Endodermal cell (in vitro differentiated cells): ENCODE results near the gene EP400. TPM values are rescaled to one million over a fixed set of nuclear protein-coding genes. Genes with fewer than 3 reads are reported as not detected.
"Not testable (repeated sequence)": the region's sequence is repeated elsewhere in the genome, so short reads cannot be mapped to it uniquely, and the experiment has no call there.

Source experiments
- DNase-seq: peaks from one replicate; pipeline ENCODE4 v3.0.0-alpha.2; 2017
- H3K27ac ChIP-seq: 2 replicates; pipeline ENCODE4 v1.5.1; 2013; ENCODE audit warnings: mild to moderate bottlenecking, low read depth, low read length, moderate library complexity
- H3K27me3 ChIP-seq: 2 replicates; pipeline ENCODE4 v1.6.1; 2013; ENCODE audit warnings: mild to moderate bottlenecking, low read length, moderate library complexity; ENCODE audit not compliant: insufficient read depth, control insufficient read depth, poor library complexity, severe bottlenecking
- H3K36me3 ChIP-seq: 2 replicates; pipeline ENCODE4 v1.7.0; 2013; ENCODE audit warnings: mild to moderate bottlenecking, low read length, moderate library complexity; ENCODE audit not compliant: control insufficient read depth, insufficient read depth
- H3K4me1 ChIP-seq: one replicate; pipeline ENCODE4 v1.7.0; 2013; ENCODE audit warnings: low read length; ENCODE audit not compliant: control insufficient read depth, insufficient read depth
- H3K4me3 ChIP-seq: 2 replicates; pipeline ENCODE4 v1.5.1; 2013; ENCODE audit warnings: mild to moderate bottlenecking, low read length, moderate library complexity
- H3K9ac ChIP-seq: 2 replicates; pipeline ENCODE4 v1.6.1; 2013; ENCODE audit warnings: mild to moderate bottlenecking, low read length, moderate library complexity; ENCODE audit not compliant: poor library complexity, severe bottlenecking; ENCODE audit errors: extremely low read depth
- H3K9me3 ChIP-seq: 2 replicates; pipeline ENCODE4 v1.6.1; 2013; ENCODE audit warnings: mild to moderate bottlenecking, low read length, moderate library complexity; ENCODE audit not compliant: control insufficient read depth
- H3K27ac Mint-ChIP-seq: 2 replicates; pipeline ENCODE4 v1.8.0; 2020; ENCODE audit warnings: mixed read lengths
- H3K27me3 Mint-ChIP-seq: 2 replicates; pipeline ENCODE4 v1.8.0; 2021; ENCODE audit warnings: mild to moderate bottlenecking, mixed read lengths; ENCODE audit not compliant: insufficient read depth
- H3K36me3 Mint-ChIP-seq: 2 replicates; pipeline ENCODE4 v1.8.0; 2020; ENCODE audit warnings: low read depth, mixed read lengths
- H3K4me1 Mint-ChIP-seq: 2 replicates; pipeline ENCODE4 v1.8.0; 2020; ENCODE audit warnings: mixed read lengths
- H3K4me3 Mint-ChIP-seq: 2 replicates; pipeline ENCODE4 v1.8.0; 2020; ENCODE audit warnings: mild to moderate bottlenecking, moderate library complexity, mixed read lengths
- H3K9me3 Mint-ChIP-seq: 2 replicates; pipeline ENCODE4 v1.8.0; 2020; ENCODE audit warnings: mild to moderate bottlenecking, mixed read lengths
- WGBS, 2 experiments: methylation state at CpG; one replicate each; pipeline versions ENCODE4 v1.1.5 to v1.1.7; 2013; ENCODE audit warnings: missing lambda C conversion rate in 2 of 2, mixed read lengths in 1 of 2; ENCODE audit not compliant: insufficient coverage in 1 of 2, insufficient read length in 1 of 2; 5-methylcytosine and 5-hydroxymethylcytosine counted together
- total RNA-seq, 2 donors: library from RNA; stranded (reverse); fragmentation: NEBNext Ultra II Directional in 1 of 2; extraction: Animal tissue kit (Norgen Biotek cat#: 25700) in 1 of 2; gene quantifications; 2 replicates in 1 of 2; 3 replicates in 1 of 2; pipeline ENCODE4 v1.2.1, GENCODE V29; 2021
- TF ChIP-seq, protein P1 (sequence below): fragments of 200-600 bp; sonication (generic); conservative IDR thresholded peaks from 2 replicates; pipeline ENCODE4 v1.5.0; 2021; ENCODE audit warnings: antibody characterized with exemption, mild to moderate bottlenecking

EP400 gene
- total RNA-seq, 2 donors from 2014 or later = 64.7 to 78.3 TPM

GRCh38 chr12:132045751-132046150, 96.0 kb downstream of the EP400 start:
- Histone ChIP-seq H3K9ac (no peak overlapping the region), H3K27ac (no peak overlapping the region), H3K27me3 (no peaks in the 10 kb centered on the region), H3K36me3 (peaks cover 80% of the 10 kb centered on the region), H3K4me1 (no peaks in the 10 kb centered on the region), H3K9me3 (peaks cover 7% of the 10 kb centered on the region), H3K4me3 (no peak overlapping the region)
- no peak overlapping the region for H3K27ac Mint-ChIP-seq
- peaks cover 79% of the 10 kb centered on the region for H3K36me3 Mint-ChIP-seq
- TF ChIP-seq, protein P1, sequence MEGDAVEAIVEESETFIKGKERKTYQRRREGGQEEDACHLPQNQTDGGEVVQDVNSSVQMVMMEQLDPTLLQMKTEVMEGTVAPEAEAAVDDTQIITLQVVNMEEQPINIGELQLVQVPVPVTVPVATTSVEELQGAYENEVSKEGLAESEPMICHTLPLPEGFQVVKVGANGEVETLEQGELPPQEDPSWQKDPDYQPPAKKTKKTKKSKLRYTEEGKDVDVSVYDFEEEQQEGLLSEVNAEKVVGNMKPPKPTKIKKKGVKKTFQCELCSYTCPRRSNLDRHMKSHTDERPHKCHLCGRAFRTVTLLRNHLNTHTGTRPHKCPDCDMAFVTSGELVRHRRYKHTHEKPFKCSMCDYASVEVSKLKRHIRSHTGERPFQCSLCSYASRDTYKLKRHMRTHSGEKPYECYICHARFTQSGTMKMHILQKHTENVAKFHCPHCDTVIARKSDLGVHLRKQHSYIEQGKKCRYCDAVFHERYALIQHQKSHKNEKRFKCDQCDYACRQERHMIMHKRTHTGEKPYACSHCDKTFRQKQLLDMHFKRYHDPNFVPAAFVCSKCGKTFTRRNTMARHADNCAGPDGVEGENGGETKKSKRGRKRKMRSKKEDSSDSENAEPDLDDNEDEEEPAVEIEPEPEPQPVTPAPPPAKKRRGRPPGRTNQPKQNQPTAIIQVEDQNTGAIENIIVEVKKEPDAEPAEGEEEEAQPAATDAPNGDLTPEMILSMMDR = no peak
- H3K9me3 Mint-ChIP-seq = peaks cover 13% of the 10 kb centered on the region
- H3K27me3 Mint-ChIP-seq = no peaks in the 10 kb centered on the region
- 94 to 99% methylated on average over 15 to 16 of the region's 16 CpGs for WGBS, 2 experiments
- H3K4me3 Mint-ChIP-seq = no peak overlapping the region
- no peak for DNase-seq
- no peaks in the 10 kb centered on the region for H3K4me1 Mint-ChIP-seq

- Mint-ChIP-seq H3K36me3 (peaks cover 80% of the 10 kb centered on the region), H3K27me3 (no peaks in the 10 kb centered on the region), H3K9me3 (peaks cover 21% of the 10 kb centered on the region), H3K27ac (no peak overlapping the region), H3K4me1 (no peaks in the 10 kb centered on the region), H3K4me3 (no peak overlapping the region)
- H3K4me3 ChIP-seq = no peak overlapping the region
- no peaks in the 10 kb centered on the region for H3K4me1 ChIP-seq
- H3K9me3 ChIP-seq = peaks cover 15% of the 10 kb centered on the region
- H3K9ac ChIP-seq = no peak overlapping the region
- no peak overlapping the region for H3K27ac ChIP-seq
- no peak for DNase-seq
- TF ChIP-seq, protein P1 = no peak
- H3K36me3 ChIP-seq = peaks cover 85% of the 10 kb centered on the region
- 92 to 95% methylated on average over 10 to 11 of the region's 11 CpGs for WGBS, 2 experiments
- H3K27me3 ChIP-seq = no peaks in the 10 kb centered on the region
These were observed 96.8 kb downstream of the EP400 start for GRCh38 chr12:132046561-132046960.

- H3K27me3 ChIP-seq, H3K4me1 ChIP-seq, H3K4me3 Mint-ChIP-seq, H3K9ac ChIP-seq, H3K4me3 ChIP-seq, DNase-seq, H3K27ac Mint-ChIP-seq, H3K4me1 Mint-ChIP-seq, H3K27ac ChIP-seq, H3K27me3 Mint-ChIP-seq: not testable (repeated sequence)
- H3K9me3 Mint-ChIP-seq = peaks cover 22% of the 10 kb centered on the region
- Histone ChIP-seq H3K9me3 (peaks cover 16% of the 10 kb centered on the region), H3K36me3 (peaks cover 86% of the 10 kb centered on the region)
- peaks cover 85% of the 10 kb centered on the region for H3K36me3 Mint-ChIP-seq
- WGBS, 2 experiments = 69 to 72% methylated on average over 10 to 11 of the region's 11 CpGs
These were observed 97.9 kb downstream of the EP400 start for GRCh38 chr12:132047630-132048029.

- Mint-ChIP-seq H3K9me3 (peaks cover 22% of the 10 kb centered on the region), H3K4me3 (no peak overlapping the region), H3K27me3 (no peaks in the 10 kb centered on the region), H3K27ac (no peak overlapping the region), H3K36me3 (peaks cover 88% of the 10 kb centered on the region), H3K4me1 (no peaks in the 10 kb centered on the region)
- TF ChIP-seq, protein P1 = no peak
- no peak for DNase-seq
- WGBS, 2 experiments = 92 to 100% methylated on average over 1 to 2 of the region's 2 CpGs
- Histone ChIP-seq H3K36me3 (peaks cover 84% of the 10 kb centered on the region), H3K9ac (no peak overlapping the region), H3K4me1 (no peaks in the 10 kb centered on the region), H3K27ac (no peak overlapping the region), H3K4me3 (no peak overlapping the region), H3K27me3 (no peaks in the 10 kb centered on the region), H3K9me3 (peaks cover 16% of the 10 kb centered on the region)
These were observed 99.7 kb downstream of the EP400 start for GRCh38 chr12:132049442-132049841.
